Mucosa of rectum (tissue), 2 donors: ENCODE data around the gene MMEL1.

Experiments
- H3K27ac ChIP-seq, 2 donors: one replicate each; pipeline ENCODE4 v1.7.0; 2013; ENCODE audit warnings: inconsistent platforms in 2 of 2, low read depth in 2 of 2, low read length in 2 of 2
- H3K27me3 ChIP-seq, 2 donors: one replicate each; pipeline ENCODE4 v1.7.0; 2013; ENCODE audit warnings: low read length in 2 of 2; ENCODE audit not compliant: control insufficient read depth in 2 of 2, insufficient read depth in 2 of 2
- H3K36me3 ChIP-seq, 2 donors: one replicate each; pipeline ENCODE4 v1.7.0; 2013; ENCODE audit warnings: low read length in 2 of 2; ENCODE audit not compliant: control insufficient read depth in 2 of 2, insufficient read depth in 2 of 2
- H3K4me1 ChIP-seq, 2 donors: one replicate each; pipeline ENCODE4 v1.7.0; 2013; ENCODE audit warnings: low read length in 2 of 2, mild to moderate bottlenecking in 1 of 2; ENCODE audit not compliant: control insufficient read depth in 2 of 2, insufficient read depth in 2 of 2
- H3K4me3 ChIP-seq, 2 donors: one replicate each; pipeline ENCODE4 v1.7.0; 2013; ENCODE audit warnings: low read length in 2 of 2
- H3K9ac ChIP-seq, 2 donors: one replicate each; pipeline ENCODE4 v1.7.0; 2013; ENCODE audit warnings: low read length in 2 of 2, low read depth in 1 of 2, mild to moderate bottlenecking in 1 of 2
- H3K9me3 ChIP-seq, 2 donors: one replicate each; pipeline ENCODE4 v1.7.0; 2013; ENCODE audit warnings: low read length in 2 of 2; ENCODE audit not compliant: control insufficient read depth in 2 of 2
- donor health status: healthy.
- donor health status: Normal muscosa, but diverticular disease.

MMEL1 gene

DNA sequence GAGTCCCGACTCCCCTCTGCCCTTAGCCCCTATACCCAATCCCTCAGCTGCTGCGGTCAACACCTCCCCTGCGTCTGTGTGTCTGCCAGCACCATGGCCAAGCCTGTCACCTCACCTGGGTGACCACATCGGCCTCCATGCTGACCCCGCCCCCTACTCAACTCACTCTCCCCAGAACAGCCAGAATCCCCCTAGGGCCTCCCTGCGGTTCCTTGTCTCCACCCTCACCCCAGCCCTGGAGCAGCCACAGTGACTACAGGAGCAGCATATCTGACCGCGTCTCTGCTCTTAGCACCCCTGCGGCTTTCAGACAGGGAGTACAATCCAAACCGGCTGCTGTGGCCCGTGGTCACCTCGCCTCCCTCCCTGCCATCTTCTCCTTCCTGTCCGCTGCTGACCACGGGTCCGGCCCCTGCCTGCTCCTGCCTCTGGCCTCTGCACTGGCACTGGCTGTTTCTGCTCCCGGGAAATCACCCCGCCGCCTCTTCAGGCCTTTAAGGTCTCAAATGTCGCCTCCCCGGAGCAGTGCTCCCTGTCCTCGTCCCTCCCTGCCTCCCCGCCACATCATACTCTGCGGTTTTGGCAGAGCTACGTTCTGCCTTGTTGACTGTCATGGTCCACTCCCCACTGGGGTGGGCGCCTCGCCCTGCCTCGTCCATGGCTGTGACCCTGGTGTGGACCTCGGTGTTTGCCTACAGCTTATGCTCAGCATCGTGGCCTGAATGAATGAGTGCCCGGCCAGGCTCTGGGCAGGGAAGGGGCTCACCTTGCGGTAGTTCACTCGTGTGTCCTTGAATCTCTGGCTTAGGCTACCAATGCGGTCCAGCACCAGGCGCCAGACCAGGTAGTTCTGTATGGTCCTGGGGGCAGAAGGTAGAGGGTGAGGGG lies 35.1 kb downstream of the MMEL1 start:
- H3K9me3 ChIP-seq, result no peaks in the 10 kb centered on the region
- no peak overlapping the region for H3K27ac ChIP-seq
- no peak overlapping the region for H3K4me3 ChIP-seq
- H3K36me3 ChIP-seq, result no peaks in the 10 kb centered on the region
- H3K4me1 ChIP-seq, result peaks cover 11 to 14% of the 10 kb centered on the region in 2 donors
- H3K27me3 ChIP-seq, result no peaks in the 10 kb centered on the region
- no peak overlapping the region for H3K9ac ChIP-seq

- H3K27ac ChIP-seq, result no peak overlapping the region
- no peaks in the 10 kb centered on the region for H3K27me3 ChIP-seq
- H3K4me1 ChIP-seq, result peaks cover 11 to 14% of the 10 kb centered on the region in 2 donors
Observed at GRCh38 chr1:2596530-2597333, 36.1 kb downstream of the MMEL1 start.

GRCh38 chr1:2595812-2596529 lies 36.8 kb downstream of the MMEL1 start:
- Histone ChIP-seq H3K36me3 (no peaks in the 10 kb centered on the region), H3K9me3 (no peaks in the 10 kb centered on the region), H3K4me1 (peaks cover 11 to 14% of the 10 kb centered on the region in 2 donors), H3K27ac (no peak overlapping the region), H3K4me3 (no peak overlapping the region), H3K9ac (no peak overlapping the region), H3K27me3 (no peaks in the 10 kb centered on the region)

More at GRCh38 chr1:2596530-2597333, 36.1 kb downstream of the MMEL1 start:
- no peak overlapping the region for H3K9ac ChIP-seq
- no peaks in the 10 kb centered on the region for H3K36me3 ChIP-seq
- no peak overlapping the region for H3K4me3 ChIP-seq
- H3K9me3 ChIP-seq, result no peaks in the 10 kb centered on the region

DNA sequence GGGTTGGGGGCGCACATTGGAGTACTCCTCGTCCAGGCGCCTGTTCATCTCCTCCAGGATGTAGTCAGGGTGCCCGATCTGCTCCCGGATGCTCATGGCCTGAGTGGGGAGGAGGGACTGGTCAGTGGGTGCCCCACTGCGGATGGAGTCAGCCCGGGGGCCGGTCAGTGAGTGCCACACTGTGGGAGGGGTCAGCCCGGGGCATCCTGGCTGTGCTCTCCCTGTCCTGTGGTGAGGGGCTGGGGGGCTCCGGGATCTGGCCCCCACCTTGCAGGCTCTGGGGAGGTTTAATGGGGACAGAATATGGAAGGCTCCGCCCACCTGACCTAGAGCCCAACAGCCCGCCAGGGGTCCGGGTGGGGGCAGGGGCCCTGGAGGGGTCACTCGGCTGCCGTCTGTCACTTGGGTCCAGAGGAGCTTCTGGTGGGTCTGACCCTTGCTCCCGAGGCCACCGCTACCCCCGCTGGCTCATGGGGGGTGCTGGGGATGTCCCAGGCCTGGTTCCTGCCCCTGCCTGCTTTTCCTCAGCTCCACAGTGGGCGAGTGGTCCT lies 37.5 kb downstream of the MMEL1 start:
- Histone ChIP-seq H3K4me1 (peaks cover 11 to 14% of the 10 kb centered on the region in 2 donors), H3K9me3 (no peaks in the 10 kb centered on the region), H3K36me3 (no peaks in the 10 kb centered on the region), H3K9ac (no peak overlapping the region), H3K27me3 (no peaks in the 10 kb centered on the region), H3K4me3 (no peak overlapping the region), H3K27ac (no peak overlapping the region)

DNA sequence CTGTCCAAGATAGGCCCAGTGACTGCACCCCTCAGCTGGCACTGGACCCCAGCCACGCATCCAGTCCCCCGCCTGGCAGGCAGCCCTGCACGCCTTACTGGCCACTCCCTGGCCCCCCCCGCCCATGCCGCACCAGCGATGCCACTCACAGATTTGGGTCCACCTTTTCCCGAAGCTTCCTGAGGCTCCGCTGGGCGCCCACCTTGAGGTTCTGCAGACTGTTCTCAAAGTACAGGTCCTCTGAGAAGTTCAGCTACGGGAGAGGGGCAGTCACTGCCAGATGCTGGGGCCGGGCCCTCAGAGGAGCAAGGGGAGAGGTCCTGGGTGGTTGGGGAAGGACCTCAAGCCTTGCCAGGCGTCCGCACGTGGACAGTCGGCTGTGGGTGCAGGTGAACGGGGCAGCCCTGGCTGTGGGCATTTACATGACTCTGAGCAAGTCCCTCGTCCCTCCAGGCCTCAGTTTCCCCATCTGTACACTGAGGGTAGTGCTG lies 38.1 kb downstream of the MMEL1 start:
- H3K27ac ChIP-seq, result no peak overlapping the region
- no peak overlapping the region for H3K9ac ChIP-seq
- no peaks in the 10 kb centered on the region for H3K9me3 ChIP-seq
- H3K4me3 ChIP-seq, result no peak overlapping the region
- peaks cover 0 to 2% of the 10 kb centered on the region in 2 donors for H3K36me3 ChIP-seq
- peaks cover 11 to 14% of the 10 kb centered on the region in 2 donors for H3K4me1 ChIP-seq
- H3K27me3 ChIP-seq, result no peaks in the 10 kb centered on the region

DNA sequence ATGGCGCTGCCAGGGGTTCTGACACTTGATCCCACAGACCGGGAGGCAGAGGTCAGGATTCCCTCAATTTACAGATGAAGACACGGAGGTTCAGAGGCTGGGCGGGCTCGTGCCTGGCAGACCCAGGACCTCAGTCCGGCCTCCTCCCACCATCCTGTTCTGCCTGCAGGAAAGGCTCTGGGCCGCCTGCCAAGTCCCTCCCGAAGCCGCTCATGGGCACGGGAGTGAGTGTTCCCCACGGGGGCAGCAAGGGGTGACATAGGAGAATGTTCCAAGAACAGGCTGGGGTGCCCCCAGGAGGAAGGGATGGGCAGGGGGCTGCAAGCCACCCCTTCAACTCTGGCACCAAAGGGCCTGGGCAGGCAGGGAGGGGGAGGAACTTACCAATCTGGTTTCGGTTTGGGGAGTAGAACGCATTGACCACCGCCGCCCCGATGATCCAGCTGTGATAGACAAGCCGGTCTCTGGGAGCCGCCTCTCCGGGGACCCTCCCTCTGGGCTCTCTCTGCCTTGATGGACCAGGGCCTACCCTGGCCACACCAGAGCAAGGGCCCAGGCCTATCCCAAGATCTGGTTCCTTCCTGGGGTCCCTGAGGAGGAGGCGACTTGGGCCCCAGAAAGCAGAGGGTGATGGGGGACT lies 38.7 kb downstream of the MMEL1 start:
- peak overlapping the region; percentile 40 to 46 for H3K4me3 ChIP-seq
- peaks cover 11 to 14% of the 10 kb centered on the region in 2 donors for H3K4me1 ChIP-seq
- no peak overlapping the region for H3K27ac ChIP-seq
- no peaks in the 10 kb centered on the region for H3K27me3 ChIP-seq
- no peaks in the 10 kb centered on the region for H3K9me3 ChIP-seq
- H3K36me3 ChIP-seq, result peaks cover 0 to 8% of the 10 kb centered on the region in 2 donors
- H3K9ac ChIP-seq, result peak overlapping the region; percentile 5 to 8

- peak overlapping the region in 1 of 2 donors; percentile 63 for H3K27ac ChIP-seq
- H3K9ac ChIP-seq, result peak overlapping the region in 1 of 2 donors; percentile 5
- no peaks in the 10 kb centered on the region for H3K27me3 ChIP-seq
- H3K9me3 ChIP-seq, result no peaks in the 10 kb centered on the region
- H3K4me1 ChIP-seq, result peaks cover 11 to 16% of the 10 kb centered on the region in 2 donors
- peaks cover 4 to 9% of the 10 kb centered on the region in 2 donors for H3K36me3 ChIP-seq
- peak overlapping the region in 1 of 2 donors; percentile 40 for H3K4me3 ChIP-seq
Observed at GRCh38 chr1:2593251-2593878, 39.5 kb downstream of the MMEL1 start.

- peak overlapping the region; percentile 34 to 57 for H3K9ac ChIP-seq
- peaks cover 16 to 20% of the 10 kb centered on the region in 2 donors for H3K4me1 ChIP-seq
- peaks cover 4 to 9% of the 10 kb centered on the region in 2 donors for H3K36me3 ChIP-seq
- H3K9me3 ChIP-seq, result no peaks in the 10 kb centered on the region
- peak overlapping the region; percentile 31 to 54 for H3K4me3 ChIP-seq
- H3K27ac ChIP-seq, result peak overlapping the region; percentile 56 to 63
- no peaks in the 10 kb centered on the region for H3K27me3 ChIP-seq
Observed at GRCh38 chr1:2592672-2593071, 40.1 kb downstream of the MMEL1 start.
